Measurements from ENCODE around the gene MYBPHL.

- TF ChIP-seq POLR2A (IDR thresholded peaks at IDR 0.05): no peak
- no peak for TF ChIP-seq CTCF (IDR thresholded peaks at IDR 0.05)
Observed at GRCh38 chr1:109258481-109259466, 48.0 kb downstream of the MYBPHL start.
